ENCODE results near the gene PTPRK. TPM values are rescaled to one million over a fixed set of nuclear protein-coding genes. Genes with fewer than 3 reads are reported as not detected.

Gene PTPRK
- total and polyA plus RNA-seq, 2 of the 13 experiments (the other 11 are each of a cell fraction or from before 2014, with no cell fraction given), result 43.6 to 98.3 TPM

DNA sequence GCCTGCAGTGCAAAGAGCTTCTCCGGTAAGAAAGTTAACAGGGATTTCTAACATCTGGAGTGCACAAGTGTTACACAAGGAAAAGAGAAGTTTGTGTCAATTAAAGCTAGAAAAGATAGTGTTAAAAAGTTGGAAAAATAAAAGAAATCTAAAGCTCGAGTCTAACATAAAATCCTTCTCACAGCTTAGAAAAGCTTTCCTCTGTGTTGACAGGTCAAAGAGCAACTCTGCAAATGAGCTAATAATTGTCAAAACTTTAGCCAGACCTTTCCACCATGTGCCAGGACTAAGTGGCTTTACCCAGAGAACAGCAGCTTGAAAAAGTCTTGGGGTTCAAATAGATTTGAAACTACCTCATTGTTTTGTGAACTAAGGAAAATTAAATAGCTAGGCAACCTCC is 14.8 kb downstream of the PTPRK start (continued):
- no peak; the same call in 1 of the 2 replicates for TF ChIP-seq ZNF614 (CRISPR knock-in tag; IDR thresholded peaks at IDR 0.05; ENCODE audit: borderline replicate concordance)
- 0 out of 2 replicates have a peak, but pooled peaks have one; percentile 74 for TF ChIP-seq ZSCAN12 (CRISPR knock-in tag; IDR thresholded peaks at IDR 0.05)
- no peak for TF ChIP-seq TFE3 (CRISPR knock-in tag; IDR thresholded peaks at IDR 0.05)
- TF ChIP-seq KLF11 (CRISPR knock-in tag; IDR thresholded peaks at IDR 0.05), result peak; percentile 46; the same call in 1 of the 2 replicates
- no peak for TF ChIP-seq ATM (IDR thresholded peaks at IDR 0.05; ENCODE audit: borderline replicate concordance)
- TF ChIP-seq, protein P1, sequence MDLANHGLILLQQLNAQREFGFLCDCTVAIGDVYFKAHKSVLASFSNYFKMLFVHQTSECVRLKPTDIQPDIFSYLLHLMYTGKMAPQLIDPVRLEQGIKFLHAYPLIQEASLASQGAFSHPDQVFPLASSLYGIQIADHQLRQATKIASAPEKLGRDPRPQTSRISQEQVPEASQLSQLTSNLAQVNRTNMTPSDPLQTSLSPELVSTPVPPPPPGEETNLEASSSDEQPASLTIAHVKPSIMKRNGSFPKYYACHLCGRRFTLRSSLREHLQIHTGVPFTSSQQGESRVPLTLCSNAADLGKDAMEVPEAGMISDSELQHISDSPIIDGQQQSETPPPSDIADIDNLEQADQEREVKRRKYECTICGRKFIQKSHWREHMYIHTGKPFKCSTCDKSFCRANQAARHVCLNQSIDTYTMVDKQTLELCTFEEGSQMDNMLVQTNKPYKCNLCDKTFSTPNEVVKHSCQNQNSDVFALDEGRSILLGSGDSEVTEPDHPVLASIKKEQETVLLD (CRISPR knock-in tag; IDR thresholded peaks at IDR 0.05; ENCODE audit: low read depth), result no peak
- TF ChIP-seq SRSF1 (optimal IDR thresholded peaks at IDR 0.05; ENCODE audit: low read depth, low read length), result no peak
- TF ChIP-seq HNF4G (IDR thresholded peaks at IDR 0.05; ENCODE audit: borderline replicate concordance, low read depth, low read length), result peak; percentile 90
- no peak for TF ChIP-seq HNF4G (CRISPR knock-in tag; IDR thresholded peaks at IDR 0.05; ENCODE audit: borderline replicate concordance, low read depth)
- TF ChIP-seq, protein P2, sequence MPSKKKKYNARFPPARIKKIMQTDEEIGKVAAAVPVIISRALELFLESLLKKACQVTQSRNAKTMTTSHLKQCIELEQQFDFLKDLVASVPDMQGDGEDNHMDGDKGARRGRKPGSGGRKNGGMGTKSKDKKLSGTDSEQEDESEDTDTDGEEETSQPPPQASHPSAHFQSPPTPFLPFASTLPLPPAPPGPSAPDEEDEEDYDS (CRISPR knock-in tag; IDR thresholded peaks at IDR 0.05), result 0 out of 2 replicates have a peak, but pooled peaks have one; percentile 35
- no peak for TF ChIP-seq ZBTB21 (CRISPR knock-in tag; IDR thresholded peaks at IDR 0.05)
- no peak for TF ChIP-seq ETV6 (CRISPR knock-in tag; conservative IDR thresholded peaks at IDR 0.05)
- TF ChIP-seq MAX (IDR thresholded peaks at IDR 0.05), result peak; percentile 91
- TF ChIP-seq ETS1 (CRISPR knock-in tag; IDR thresholded peaks at IDR 0.05), result no peak
- no peak for TF ChIP-seq CBX5 (CRISPR knock-in tag; IDR thresholded peaks at IDR 0.05; ENCODE audit: borderline replicate concordance)
- TF ChIP-seq MIER2 (CRISPR knock-in tag; IDR thresholded peaks at IDR 0.05), result no peak
- TF ChIP-seq SP140L (CRISPR knock-in tag; IDR thresholded peaks at IDR 0.05; ENCODE audit: borderline replicate concordance), result no peak
- no peak for TF ChIP-seq ZNF646 (CRISPR knock-in tag; IDR thresholded peaks at IDR 0.05)

Measured in HepG2 (cell line).